H1 (cell line): ENCODE results near the gene BACE1. TPM values are rescaled to one million over a fixed set of nuclear protein-coding genes. Genes with fewer than 3 reads are reported as not detected.

Source experiments
- CEBPB ChIP-seq: IDR thresholded peaks from 2 replicates; pipeline ENCODE4 v1.6.1; 2012; ENCODE audit warnings: low read depth, low read length
- JUN ChIP-seq: IDR thresholded peaks from 2 replicates; pipeline ENCODE4 v1.6.1; 2011; ENCODE audit warnings: low read depth, mild to moderate bottlenecking, improper control_type of control experiment, low read length
- NANOG ChIP-seq: IDR thresholded peaks from 2 replicates; pipeline ENCODE4 v1.6.1; 2011; ENCODE audit warnings: low read length, low read depth, mild to moderate bottlenecking, inconsistent platforms; ENCODE audit not compliant: insufficient read depth, poor library complexity, severe bottlenecking
- RXRA ChIP-seq: IDR thresholded peaks from 2 replicates; pipeline ENCODE4 v1.6.1; 2011; ENCODE audit warnings: low read depth, mild to moderate bottlenecking, low read length, moderate library complexity; ENCODE audit not compliant: insufficient read depth
- SP4 ChIP-seq: IDR thresholded peaks from 2 replicates; pipeline ENCODE4 v1.6.1; 2012; ENCODE audit warnings: low read length, inconsistent platforms
- polyA plus RNA-seq, 7 experiments: library from polyadenylated mRNA; depleted of rRNA in 3 of 7; stranded (reverse) in 5 of 7; unstranded in 2 of 7; fragments of >200 nt in 5 of 7; fragments of 200-250 nt in 2 of 7; gene quantifications; 1 replicate in 5 of 7; 2 replicates in 1 of 7; 4 replicates in 1 of 7; pipeline versions ENCODE4 v1.2.1 to v1.2.3, GENCODE V29; 2011 to 2013; ENCODE audit warnings: missing spikeins in 2 of 7, mixed read lengths in 2 of 7
- total RNA-seq: library from RNA; stranded (reverse); fragmentation: NEBNext Ultra II Directional; extraction: Animal tissue kit (Norgen Biotek cat#: 25700); gene quantifications from 2 replicates; pipeline ENCODE4 v1.2.1, GENCODE V29; 2021

Gene BACE1
- total and polyA plus RNA-seq, 2 of the 8 experiments (the other 6 are each of a cell fraction or from before 2014, with no cell fraction given) = 7.7 to 7.9 TPM

GRCh38 chr11:117327567-117328374 is 11.7 kb upstream of the BACE1 start, which contains the start of gene CEP164 (continued):
- no peak for TF ChIP-seq RXRA
- no peak for TF ChIP-seq NANOG
- TF ChIP-seq SP4 = no peak
- TF ChIP-seq CEBPB = no peak
- TF ChIP-seq JUN = no peak
- TF ChIP-seq, all 59 proteins: peak for 13
